ENCODE measurements around the gene LPA. TPM values are rescaled to one million over a fixed set of nuclear protein-coding genes. Genes with fewer than 3 reads are reported as not detected.
"Not testable (repeated sequence)": the region's sequence is repeated elsewhere in the genome, so short reads cannot be mapped to it uniquely, and the experiment has no call there.

LPA gene
- total and polyA plus RNA-seq, 2 of the 13 experiments (the other 11 are each of a cell fraction or from before 2014, with no cell fraction given) = not detected

GRCh38 chr6:160531826-160532225, 132.2 kb downstream of the LPA start (continued):
- no peak for TF ChIP-seq CENPT (CRISPR knock-in tag; IDR thresholded peaks at IDR 0.05; ENCODE audit: low read depth)
- no peak for TF ChIP-seq ZBTB3 (CRISPR knock-in tag; IDR thresholded peaks at IDR 0.05; ENCODE audit: borderline replicate concordance, low read depth)
- no peak for TF ChIP-seq ZNF33A (CRISPR knock-in tag; IDR thresholded peaks at IDR 0.05; ENCODE audit: borderline replicate concordance)

DNA sequence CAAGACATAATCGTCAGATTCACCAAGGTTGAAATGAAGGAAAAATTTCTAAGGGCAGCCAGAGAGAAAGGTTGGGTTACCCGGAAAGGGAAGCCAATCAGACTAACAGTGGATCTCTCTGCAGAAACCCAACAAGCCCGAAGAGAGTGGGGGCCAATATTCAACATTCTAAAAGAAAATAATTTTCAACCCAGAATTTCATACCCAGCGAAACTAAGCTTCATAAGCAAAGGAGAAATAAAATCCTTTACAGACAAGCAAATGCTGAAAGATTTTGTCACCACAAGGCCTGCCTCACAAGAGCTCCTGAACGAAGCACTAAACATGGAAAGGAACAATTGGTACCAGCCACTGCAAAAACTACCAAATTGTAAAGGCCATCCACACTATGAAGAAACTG, 134.6 kb downstream of the LPA start:
- intact Hi-C loops (cut with micrococcal nuclease; ENCODE audit: unreplicated experiment); H3K27me3 ChIP-seq (ENCODE audit: control insufficient read depth in 1 of 2, insufficient read depth in 2 of 2, low read length in 2 of 2); H2AFZ ChIP-seq (ENCODE audit: low read length); ATAC-seq; DNase-seq (ENCODE audit: low spot score); H3K9ac ChIP-seq (ENCODE audit: insufficient read depth, low read depth, low read length); CTCF ChIA-PET (ENCODE audit: low intra/inter-chr PET ratio, low total read pairs); H3K27ac ChIP-seq (ENCODE audit: extremely low read length, insufficient read depth, low read length); BruUV-seq (replicated peaks); H3K36me3 ChIP-seq (replicated peaks in 1 of 2; ENCODE audit: control insufficient read depth in 1 of 2, insufficient read depth in 2 of 2, low read length in 2 of 2); FAIRE-seq; H3K79me2 ChIP-seq (ENCODE audit: insufficient read depth, low read length); in situ Hi-C loops (cut with HindIII; ENCODE audit: extremely low pct_ligation_motif_present, low pct_unique_long_range_greater_than_20kb); H3K4me2 ChIP-seq (ENCODE audit: low read depth, low read length); POLR2A ChIA-PET; H3K4me1 ChIP-seq (ENCODE audit: insufficient read depth, low read length); H3K4me3 ChIP-seq (replicated peaks in 1 of 3; ENCODE audit: insufficient read depth in 1 of 3, low read depth in 2 of 3, low read length in 3 of 3); H4K20me1 ChIP-seq (ENCODE audit: insufficient read depth, low read length): not testable (repeated sequence)
- H3K9me3 ChIP-seq (ENCODE audit: low read length) = peaks cover 10% of the 10 kb centered on the region
- WGBS (ENCODE audit: low lambda C conversion rate) = 27% methylated on average over 5 of the region's 5 CpGs
- TF ChIP-seq ZFP1 (CRISPR knock-in tag; IDR thresholded peaks at IDR 0.05) = peak; percentile 69; the same call in 1 of the 2 replicates

GRCh38 chr6:160523223-160523622, 140.9 kb downstream of the LPA start:
- H3K4me1 ChIP-seq (ENCODE audit: insufficient read depth, low read length) = peaks cover 6% of the 10 kb centered on the region
- 80% methylated on average over 5 of the region's 5 CpGs for WGBS (ENCODE audit: low lambda C conversion rate)
- no peak overlapping the region for H3K4me2 ChIP-seq (ENCODE audit: low read depth, low read length)
- H3K27me3 ChIP-seq (ENCODE audit: control insufficient read depth in 1 of 2, insufficient read depth in 2 of 2, low read length in 2 of 2) = peaks cover 0 to 9% of the 10 kb centered on the region in 2 experiments; a peak in 2 of 5 replicates
- H3K36me3 ChIP-seq (replicated peaks in 1 of 2; ENCODE audit: control insufficient read depth in 1 of 2, insufficient read depth in 2 of 2, low read length in 2 of 2) = no peaks in the 10 kb centered on the region
- no peak for ATAC-seq
- FAIRE-seq = no peak
- no TSS peak for BruUV-seq (replicated peaks)
- POLR2A ChIA-PET = no interaction called here
- no peaks in the 10 kb centered on the region for H4K20me1 ChIP-seq (ENCODE audit: insufficient read depth, low read length)
- CTCF ChIA-PET (ENCODE audit: low intra/inter-chr PET ratio, low total read pairs) = no interaction called here
- intact Hi-C loops (cut with micrococcal nuclease; ENCODE audit: unreplicated experiment) (no loop called here), in situ Hi-C loops (cut with HindIII; ENCODE audit: extremely low pct_ligation_motif_present, low pct_unique_long_range_greater_than_20kb) (loop anchor here (25.0 kb wide), 1 partner anchor 139 kb away; the partner anchor contains the start of gene LPA)
- H3K9ac ChIP-seq (ENCODE audit: insufficient read depth, low read depth, low read length) = no peak overlapping the region
- no peak overlapping the region for H3K27ac ChIP-seq (ENCODE audit: extremely low read length, insufficient read depth, low read length)
- H3K4me3 ChIP-seq (replicated peaks in 1 of 3; ENCODE audit: insufficient read depth in 1 of 3, low read depth in 2 of 3, low read length in 3 of 3) = no peak overlapping the region
- H2AFZ ChIP-seq (ENCODE audit: low read length) = no peak overlapping the region
- no peak for DNase-seq (ENCODE audit: low spot score)
- H3K9me3 ChIP-seq (ENCODE audit: low read length) = no peaks in the 10 kb centered on the region
- no peaks in the 10 kb centered on the region for H3K79me2 ChIP-seq (ENCODE audit: insufficient read depth, low read length)
- TF ChIP-seq FOXA1 (IDR thresholded peaks at IDR 0.05) (no peak), FOXA1 (CRISPR knock-in tag; IDR thresholded peaks at IDR 0.05) (no peak), NFE2 (CRISPR knock-in tag; IDR thresholded peaks at IDR 0.05) (no peak), SRF (IDR thresholded peaks at IDR 0.05; ENCODE audit: low read depth, low read length) (no peak), KDM6A (CRISPR knock-in tag; IDR thresholded peaks at IDR 0.05; ENCODE audit: low read depth) (no peak), ZNF441 (CRISPR knock-in tag; IDR thresholded peaks at IDR 0.05; ENCODE audit: borderline replicate concordance) (no peak), HBP1 (CRISPR knock-in tag; IDR thresholded peaks at IDR 0.05; ENCODE audit: low read depth) (no peak), JUN (CRISPR knock-in tag; IDR thresholded peaks at IDR 0.05) (no peak), KLF11 (CRISPR knock-in tag; IDR thresholded peaks at IDR 0.05) (no peak)
- TF ChIP-seq, protein P1, sequence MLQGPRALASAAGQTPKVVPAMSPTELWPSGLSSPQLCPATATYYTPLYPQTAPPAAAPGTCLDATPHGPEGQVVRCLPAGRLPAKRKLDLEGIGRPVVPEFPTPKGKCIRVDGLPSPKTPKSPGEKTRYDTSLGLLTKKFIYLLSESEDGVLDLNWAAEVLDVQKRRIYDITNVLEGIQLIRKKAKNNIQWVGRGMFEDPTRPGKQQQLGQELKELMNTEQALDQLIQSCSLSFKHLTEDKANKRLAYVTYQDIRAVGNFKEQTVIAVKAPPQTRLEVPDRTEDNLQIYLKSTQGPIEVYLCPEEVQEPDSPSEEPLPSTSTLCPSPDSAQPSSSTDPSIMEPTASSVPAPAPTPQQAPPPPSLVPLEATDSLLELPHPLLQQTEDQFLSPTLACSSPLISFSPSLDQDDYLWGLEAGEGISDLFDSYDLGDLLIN (CRISPR knock-in tag; IDR thresholded peaks at IDR 0.05; ENCODE audit: borderline replicate concordance) = no peak
- TF ChIP-seq, protein P2, sequence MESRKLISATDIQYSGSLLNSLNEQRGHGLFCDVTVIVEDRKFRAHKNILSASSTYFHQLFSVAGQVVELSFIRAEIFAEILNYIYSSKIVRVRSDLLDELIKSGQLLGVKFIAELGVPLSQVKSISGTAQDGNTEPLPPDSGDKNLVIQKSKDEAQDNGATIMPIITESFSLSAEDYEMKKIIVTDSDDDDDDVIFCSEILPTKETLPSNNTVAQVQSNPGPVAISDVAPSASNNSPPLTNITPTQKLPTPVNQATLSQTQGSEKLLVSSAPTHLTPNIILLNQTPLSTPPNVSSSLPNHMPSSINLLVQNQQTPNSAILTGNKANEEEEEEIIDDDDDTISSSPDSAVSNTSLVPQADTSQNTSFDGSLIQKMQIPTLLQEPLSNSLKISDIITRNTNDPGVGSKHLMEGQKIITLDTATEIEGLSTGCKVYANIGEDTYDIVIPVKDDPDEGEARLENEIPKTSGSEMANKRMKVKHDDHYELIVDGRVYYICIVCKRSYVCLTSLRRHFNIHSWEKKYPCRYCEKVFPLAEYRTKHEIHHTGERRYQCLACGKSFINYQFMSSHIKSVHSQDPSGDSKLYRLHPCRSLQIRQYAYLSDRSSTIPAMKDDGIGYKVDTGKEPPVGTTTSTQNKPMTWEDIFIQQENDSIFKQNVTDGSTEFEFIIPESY (CRISPR knock-in tag; IDR thresholded peaks at IDR 0.05) = no peak
